Panc1 (cell line): Measurements from ENCODE around the gene TSHZ1. TPM values are rescaled to one million over a fixed set of nuclear protein-coding genes. Genes with fewer than 3 reads are reported as not detected.

Experiments used
- ATAC-seq: fragments of 200-7000 bp; cut with Tn5 transposase; 2 replicates; pipeline ENCODE4 v1.9.1; 2020; ENCODE audit warnings: mild to moderate bottlenecking, moderate library complexity
- BruUV-seq: library from RNA; stranded (reverse); fragments of 400-500 nt; replicated peaks from 2 replicates; lab custom pipeline; 2021; lab: Mats Ljungman, UMichigan
- CTCF ChIA-PET: fragments of 300-600 bp; sonication (Branson Sonifier 250); formaldehyde crosslinking; loops from one replicate; lab custom pipeline; 2022; ENCODE audit warnings: antibody characterized with exemption; lab: Charles Lee
- POLR2A ChIA-PET: fragments of 300-600 bp; sonication (Branson Sonifier 250); formaldehyde crosslinking; loops from one replicate; lab custom pipeline; 2022; ENCODE audit warnings: antibody characterized with exemption; lab: Charles Lee
- DNase-seq: peaks from one replicate; pipeline ENCODE4 v3.0.0-alpha.2; 2010; ENCODE audit warnings: low read depth, low spot score
- H3K27ac ChIP-seq: 2 replicates; pipeline ENCODE4 v1.5.1; 2011; ENCODE audit warnings: mild to moderate bottlenecking, low read length, inconsistent platforms
- H3K27me3 ChIP-seq: fragments of 200-500 bp; sonication (Bioruptor generic); 2 replicates; pipeline ENCODE4 v1.6.0; 2014; ENCODE audit warnings: low read length, inconsistent platforms; ENCODE audit not compliant: control insufficient read depth, insufficient read depth
- H3K36me3 ChIP-seq: fragments of 200-500 bp; sonication (Bioruptor generic); 2 replicates; pipeline ENCODE4 v1.5.1; 2014; ENCODE audit warnings: inconsistent platforms, mild to moderate bottlenecking, low read length, moderate library complexity; ENCODE audit not compliant: control insufficient read depth, insufficient read depth
- H3K4me1 ChIP-seq: 2 replicates; pipeline ENCODE4 v1.5.1; 2011; ENCODE audit warnings: inconsistent platforms, mild to moderate bottlenecking, low read length, moderate library complexity; ENCODE audit not compliant: control insufficient read depth, insufficient read depth
- H3K4me3 ChIP-seq, 2 experiments: 2 replicates each; pipeline ENCODE4 v1.5.1; 2011 to 2012; ENCODE audit warnings: low read depth in 2 of 2, low read length in 2 of 2, mild to moderate bottlenecking in 2 of 2, inconsistent platforms in 1 of 2, moderate library complexity in 1 of 2
- H3K9me3 ChIP-seq: fragments of 200-500 bp; sonication (Bioruptor generic); 2 replicates; pipeline ENCODE4 v1.5.1; 2014; ENCODE audit warnings: low read depth, mild to moderate bottlenecking, inconsistent platforms, low read length, moderate library complexity; ENCODE audit not compliant: control insufficient read depth, insufficient read depth
- CTCF ChIP-seq: fragments of 450-650 bp; IDR thresholded peaks from 2 replicates; pipeline ENCODE4 v1.5.1; 2017; ENCODE audit warnings: mild to moderate bottlenecking
- POLR2AphosphoS5 ChIP-seq: IDR thresholded peaks from 2 replicates; pipeline ENCODE4 v1.6.1; 2012; ENCODE audit warnings: mild to moderate bottlenecking, low read depth, low read length, moderate library complexity
- REST ChIP-seq, 2 experiments: IDR thresholded peaks; 2 replicates each; pipeline ENCODE4 v1.6.1; 2011 to 2012; ENCODE audit warnings: low read depth in 2 of 2, control low read depth in 1 of 2, low read length in 1 of 2, mild to moderate bottlenecking in 1 of 2, moderate library complexity in 1 of 2; ENCODE audit not compliant: insufficient read depth in 1 of 2
- SIN3A ChIP-seq: IDR thresholded peaks from 2 replicates; pipeline ENCODE4 v1.6.1; 2012; ENCODE audit warnings: low read depth, mild to moderate bottlenecking, low read length, moderate library complexity, borderline replicate concordance; ENCODE audit not compliant: insufficient read depth
- TCF7L2 ChIP-seq: IDR thresholded peaks from 2 replicates; pipeline ENCODE4 v1.6.1; 2011; ENCODE audit warnings: mild to moderate bottlenecking, low read depth, low read length, inconsistent platforms
- in situ Hi-C: cut with HindIII; loops from 2 replicates; pipeline ENCODE4 v1.10.0; 2016; ENCODE audit warnings: low sequenced_read_pairs, low pct_unique_long_range_greater_than_20kb
- intact Hi-C: fragments of 100-400 bp; cut with micrococcal nuclease; formaldehyde crosslinking; loops from one replicate; pipeline ENCODE4 v1.10.0; 2022; ENCODE audit not compliant: unreplicated experiment
- total RNA-seq: library from RNA; stranded (reverse); gene quantifications from one replicate; pipeline ENCODE4 v1.2.1, GENCODE V29; 2021; ENCODE audit not compliant: unreplicated experiment

Gene TSHZ1
- total RNA-seq, 1 experiment from 2014 or later: 10.0 TPM

GRCh38 chr18:75235896-75236295 lies 25.3 kb downstream of the TSHZ1 start:
- ChIA-PET CTCF (interaction anchor here (0.5 kb wide), 1 partner anchor 316 kb away, joined by 4 read pairs; no protein-coding TSS in a partner anchor), POLR2A (no interaction called here)
- Histone ChIP-seq H3K36me3 (no peaks in the 10 kb centered on the region), H3K4me3 (no peak overlapping the region), H3K27ac (no peak overlapping the region), H3K4me1 (no peaks in the 10 kb centered on the region), H3K27me3 (no peaks in the 10 kb centered on the region), H3K9me3 (no peaks in the 10 kb centered on the region)
- BruUV-seq: no TSS peak
- in situ Hi-C loops (no loop called here), intact Hi-C loops (no loop called here)
- ATAC-seq (no peak), DNase-seq (no peak)
- TF ChIP-seq POLR2AphosphoS5: no peak
- no peak for TF ChIP-seq CTCF
- TF ChIP-seq SIN3A: no peak
- TF ChIP-seq REST (IDR thresholded peaks at IDR 0.05; ENCODE audit: insufficient read depth in 1 of 2, low read depth in 2 of 2, low read length in 1 of 2): no peak
- TF ChIP-seq TCF7L2: no peak

GRCh38 chr18:75238100-75238499 lies 27.5 kb downstream of the TSHZ1 start:
- intact Hi-C loops (no loop called here), in situ Hi-C loops (no loop called here)
- no peak overlapping the region for H3K4me3 ChIP-seq
- H3K27ac ChIP-seq: no peak overlapping the region
- no TSS peak for BruUV-seq
- ATAC-seq: peak; percentile 25; the same call in 1 of the 2 replicates
- H3K36me3 ChIP-seq: no peaks in the 10 kb centered on the region
- H3K9me3 ChIP-seq: no peaks in the 10 kb centered on the region
- no peak for DNase-seq
- ChIA-PET CTCF (no interaction called here), POLR2A (no interaction called here)
- no peaks in the 10 kb centered on the region for H3K27me3 ChIP-seq
- TF ChIP-seq CTCF (no peak), POLR2AphosphoS5 (no peak), TCF7L2 (no peak), REST (IDR thresholded peaks at IDR 0.05; ENCODE audit: insufficient read depth in 1 of 2, low read depth in 2 of 2, low read length in 1 of 2) (no peak), SIN3A (no peak)
- no peaks in the 10 kb centered on the region for H3K4me1 ChIP-seq
